ENCODE measurements around the gene CLSTN3.

DNA sequence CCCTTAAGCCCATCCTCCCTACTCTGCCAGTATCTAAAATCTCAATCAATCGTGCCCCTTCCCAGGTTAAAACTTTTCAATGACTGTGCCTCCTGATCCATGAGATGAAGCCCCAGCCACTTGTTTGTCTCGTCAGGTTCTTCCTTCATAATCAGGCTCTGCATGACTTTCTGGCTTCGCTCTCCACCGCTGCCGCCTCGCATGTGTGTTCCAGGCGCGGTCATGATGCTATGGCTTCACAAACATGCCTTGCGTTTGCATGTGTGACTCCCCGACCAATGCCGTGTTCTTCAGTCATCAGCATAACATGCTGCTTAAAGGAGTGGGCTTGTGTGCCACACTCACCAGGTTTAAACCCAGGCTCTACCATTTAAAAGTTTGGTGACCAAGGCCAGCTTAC, 16.2 kb upstream of the CLSTN3 start:
- TF ChIP-seq ZNF423 (tag by site-specific recombination; IDR thresholded peaks at IDR 0.05) = no peak
- no peak for TF ChIP-seq ZNF169 (tag by site-specific recombination; IDR thresholded peaks at IDR 0.05)
- no peak for TF ChIP-seq SCRT1 (tag by site-specific recombination; IDR thresholded peaks at IDR 0.05; ENCODE audit: borderline replicate concordance)
- TF ChIP-seq ZNF785 (tag by site-specific recombination; IDR thresholded peaks at IDR 0.05) = no peak
- TF ChIP-seq ZNF350 (tag by site-specific recombination; IDR thresholded peaks at IDR 0.05) = no peak
- no peak for TF ChIP-seq ZNF404 (tag by site-specific recombination; IDR thresholded peaks at IDR 0.05)

Data from HEK293 (cell line).